ENCODE data around the gene PTPRE.

Gene PTPRE

GRCh38 chr10:127990846-127991542 lies 84.1 kb downstream of the PTPRE start:
- no peak for DNase-seq (ENCODE audit: low read depth)
- no peak overlapping the region for H3K4me3 ChIP-seq (ENCODE audit: low read depth, low read length)
- no peak for TF ChIP-seq MAX (IDR thresholded peaks at IDR 0.05; ENCODE audit: low read depth, low read length)
- TF ChIP-seq MYC (IDR thresholded peaks at IDR 0.05; ENCODE audit: low read depth, low read length): no peak
- TF ChIP-seq CTCF (IDR thresholded peaks at IDR 0.05; ENCODE audit: low read depth, low read length): no peak
- TF ChIP-seq POLR2A (IDR thresholded peaks at IDR 0.05; ENCODE audit: extremely low read depth, insufficient read length): no peak

- TF ChIP-seq POLR2A (IDR thresholded peaks at IDR 0.05; ENCODE audit: extremely low read depth, insufficient read length) (no peak), MAX (IDR thresholded peaks at IDR 0.05; ENCODE audit: low read depth, low read length) (no peak), MYC (IDR thresholded peaks at IDR 0.05; ENCODE audit: low read depth, low read length) (no peak), CTCF (IDR thresholded peaks at IDR 0.05; ENCODE audit: low read depth, low read length) (no peak)
- H3K4me3 ChIP-seq (ENCODE audit: low read depth, low read length): no peak overlapping the region
- no peak for DNase-seq (ENCODE audit: low read depth)
These were observed 84.8 kb downstream of the PTPRE start for GRCh38 chr10:127991543-127992255.

- no peak for TF ChIP-seq MYC (IDR thresholded peaks at IDR 0.05; ENCODE audit: low read depth, low read length)
- no peak for TF ChIP-seq CTCF (IDR thresholded peaks at IDR 0.05; ENCODE audit: low read depth, low read length)
- TF ChIP-seq POLR2A (IDR thresholded peaks at IDR 0.05; ENCODE audit: extremely low read depth, insufficient read length): no peak
- TF ChIP-seq MAX (IDR thresholded peaks at IDR 0.05; ENCODE audit: low read depth, low read length): no peak
- no peak for DNase-seq (ENCODE audit: low read depth)
- H3K4me3 ChIP-seq (ENCODE audit: low read depth, low read length): no peak overlapping the region
These were observed 85.5 kb downstream of the PTPRE start for GRCh38 chr10:127992376-127992775.

- no peak overlapping the region for H3K4me3 ChIP-seq (ENCODE audit: low read depth, low read length)
- TF ChIP-seq MAX (IDR thresholded peaks at IDR 0.05; ENCODE audit: low read depth, low read length) (no peak), CTCF (IDR thresholded peaks at IDR 0.05; ENCODE audit: low read depth, low read length) (no peak), POLR2A (IDR thresholded peaks at IDR 0.05; ENCODE audit: extremely low read depth, insufficient read length) (no peak), MYC (IDR thresholded peaks at IDR 0.05; ENCODE audit: low read depth, low read length) (no peak)
- DNase-seq (ENCODE audit: low read depth): no peak
These were observed 86.3 kb downstream of the PTPRE start for GRCh38 chr10:127993056-127993690.

- DNase-seq (ENCODE audit: low read depth): no peak
- TF ChIP-seq MAX (IDR thresholded peaks at IDR 0.05; ENCODE audit: low read depth, low read length) (no peak), MYC (IDR thresholded peaks at IDR 0.05; ENCODE audit: low read depth, low read length) (no peak), CTCF (IDR thresholded peaks at IDR 0.05; ENCODE audit: low read depth, low read length) (no peak), POLR2A (IDR thresholded peaks at IDR 0.05; ENCODE audit: extremely low read depth, insufficient read length) (no peak)
- H3K4me3 ChIP-seq (ENCODE audit: low read depth, low read length): no peak overlapping the region
These were observed 89.0 kb downstream of the PTPRE start for GRCh38 chr10:127995939-127996338.
